ENCODE data around the gene KIF25. TPM values are rescaled to one million over a fixed set of nuclear protein-coding genes. Genes with fewer than 3 reads are reported as not detected.

KIF25 gene
- total and polyA plus RNA-seq, 4 experiments from 2014 or later: not detected

GRCh38 chr6:167988945-167989841 lies 8.3 kb upstream of the KIF25 start:
- CTCF ChIA-PET (ENCODE audit: partially characterized antibody): no interaction called here
- Histone ChIP-seq H3K4me3 (ENCODE audit: low read length in 2 of 2) (no peak overlapping the region), H3K36me3 (ENCODE audit: insufficient read depth, low read length) (no peaks in the 10 kb centered on the region), H3K9me3 (ENCODE audit: control insufficient read depth in 1 of 2, low read length in 2 of 2) (no peaks in the 10 kb centered on the region), H3K27ac (ENCODE audit: low read depth, low read length) (no peak overlapping the region), H3K4me1 (ENCODE audit: insufficient read depth, low read length) (no peaks in the 10 kb centered on the region), H3K27me3 (ENCODE audit: insufficient read depth, low read length) (no peaks in the 10 kb centered on the region)
- Mint-ChIP-seq H3K4me1 (no peaks in the 10 kb centered on the region), H3K4me3 (no peak overlapping the region), H3K27me3 (peaks cover 0 to 4% of the 10 kb centered on the region in 2 donors), H3K27ac (no peak overlapping the region), H3K36me3 (no peaks in the 10 kb centered on the region), H3K9me3 (peaks cover 0 to 6% (median 0%) of the 10 kb centered on the region in 8 donors)
- POLR2A ChIA-PET (ENCODE audit: partially characterized antibody): no interaction called here
- no peak for DNase-seq
- intact Hi-C loops (cut with micrococcal nuclease): no loop called here

- Histone ChIP-seq H3K27ac (ENCODE audit: low read depth, low read length) (no peak overlapping the region), H3K27me3 (ENCODE audit: insufficient read depth, low read length) (no peaks in the 10 kb centered on the region), H3K36me3 (ENCODE audit: insufficient read depth, low read length) (no peaks in the 10 kb centered on the region), H3K4me3 (ENCODE audit: low read length in 2 of 2) (no peak overlapping the region), H3K4me1 (ENCODE audit: insufficient read depth, low read length) (no peaks in the 10 kb centered on the region), H3K9me3 (ENCODE audit: control insufficient read depth in 1 of 2, low read length in 2 of 2) (no peaks in the 10 kb centered on the region)
- H3K27ac Mint-ChIP-seq: no peak overlapping the region
- no peaks in the 10 kb centered on the region for H3K36me3 Mint-ChIP-seq
- CTCF ChIA-PET (ENCODE audit: partially characterized antibody): no interaction called here
- intact Hi-C loops (cut with micrococcal nuclease): no loop called here
- no peaks in the 10 kb centered on the region for H3K4me1 Mint-ChIP-seq
- H3K4me3 Mint-ChIP-seq: no peak overlapping the region
- POLR2A ChIA-PET (ENCODE audit: partially characterized antibody): no interaction called here
- no peak for DNase-seq
- peaks cover 0 to 6% (median 0%) of the 10 kb centered on the region in 8 donors for H3K9me3 Mint-ChIP-seq
- peaks cover 4 to 6% of the 10 kb centered on the region in 2 donors for H3K27me3 Mint-ChIP-seq
Measured at GRCh38 chr6:167990016-167990945, 7.2 kb upstream of the KIF25 start.

- H3K36me3 Mint-ChIP-seq: no peaks in the 10 kb centered on the region
- Histone ChIP-seq H3K4me1 (ENCODE audit: insufficient read depth, low read length) (no peaks in the 10 kb centered on the region), H3K27ac (ENCODE audit: low read depth, low read length) (no peak overlapping the region), H3K9me3 (ENCODE audit: control insufficient read depth in 1 of 2, low read length in 2 of 2) (no peaks in the 10 kb centered on the region), H3K36me3 (ENCODE audit: insufficient read depth, low read length) (no peaks in the 10 kb centered on the region), H3K27me3 (ENCODE audit: insufficient read depth, low read length) (no peaks in the 10 kb centered on the region), H3K4me3 (ENCODE audit: low read length in 2 of 2) (no peak overlapping the region)
- ChIA-PET POLR2A (ENCODE audit: partially characterized antibody) (no interaction called here), CTCF (ENCODE audit: partially characterized antibody) (no interaction called here)
- intact Hi-C loops (cut with micrococcal nuclease): no loop called here
- H3K27ac Mint-ChIP-seq: no peak overlapping the region
- H3K4me1 Mint-ChIP-seq: no peaks in the 10 kb centered on the region
- H3K27me3 Mint-ChIP-seq: peaks cover 11% of the 10 kb centered on the region in 2 donors
- H3K4me3 Mint-ChIP-seq: no peak overlapping the region
- DNase-seq: no peak
- H3K9me3 Mint-ChIP-seq: peaks cover 0 to 3% (median 0%) of the 10 kb centered on the region in 8 donors
Measured at GRCh38 chr6:167993169-167993568, 4.3 kb upstream of the KIF25 start.

GRCh38 chr6:167993831-167994230 lies 3.6 kb upstream of the KIF25 start:
- no peaks in the 10 kb centered on the region for H3K4me1 ChIP-seq (ENCODE audit: insufficient read depth, low read length)
- no peak for DNase-seq
- no peaks in the 10 kb centered on the region for H3K9me3 ChIP-seq (ENCODE audit: control insufficient read depth in 1 of 2, low read length in 2 of 2)
- ChIA-PET POLR2A (ENCODE audit: partially characterized antibody) (no interaction called here), CTCF (ENCODE audit: partially characterized antibody) (no interaction called here)
- no peaks in the 10 kb centered on the region for H3K36me3 ChIP-seq (ENCODE audit: insufficient read depth, low read length)
- H3K4me3 Mint-ChIP-seq: no peak overlapping the region
- H3K27me3 Mint-ChIP-seq: peaks cover 11 to 15% of the 10 kb centered on the region in 2 donors
- no peaks in the 10 kb centered on the region for H3K27me3 ChIP-seq (ENCODE audit: insufficient read depth, low read length)
- intact Hi-C loops (cut with micrococcal nuclease): no loop called here
- no peak overlapping the region for H3K27ac Mint-ChIP-seq
- H3K4me3 ChIP-seq (ENCODE audit: low read length in 2 of 2): no peak overlapping the region
- no peak overlapping the region for H3K27ac ChIP-seq (ENCODE audit: low read depth, low read length)
- no peaks in the 10 kb centered on the region for H3K4me1 Mint-ChIP-seq
- H3K36me3 Mint-ChIP-seq: no peaks in the 10 kb centered on the region
- H3K9me3 Mint-ChIP-seq: peaks cover 0 to 3% (median 0%) of the 10 kb centered on the region in 8 donors

GRCh38 chr6:167995302-167995701 lies 2.2 kb upstream of the KIF25 start:
- H3K4me3 ChIP-seq (ENCODE audit: low read length in 2 of 2): no peak overlapping the region

DNA sequence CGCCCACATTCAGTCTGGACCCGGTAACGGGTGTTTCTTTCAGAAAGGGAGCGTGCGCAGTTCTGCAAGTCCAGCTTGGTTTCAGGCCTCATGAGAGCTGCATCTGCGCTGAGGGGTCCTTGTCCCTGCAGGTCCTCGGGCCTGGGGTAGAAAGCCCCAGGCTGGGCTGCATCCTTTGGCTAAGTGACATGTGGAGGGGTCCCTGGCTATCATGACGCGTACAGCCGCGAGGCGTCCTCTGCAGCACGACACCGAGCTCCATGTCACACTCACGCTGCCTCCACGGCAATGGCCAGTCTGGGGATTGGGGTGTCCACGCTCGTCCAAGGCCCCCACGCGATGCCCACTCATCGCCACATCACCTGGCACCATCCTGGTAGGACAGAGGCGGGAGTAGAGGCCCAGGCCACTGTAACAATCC lies 1.7 kb upstream of the KIF25 start:
- no peaks in the 10 kb centered on the region for H3K27me3 ChIP-seq (ENCODE audit: insufficient read depth, low read length)
- H3K4me3 ChIP-seq (ENCODE audit: low read length in 2 of 2): no peak overlapping the region
- H3K36me3 ChIP-seq (ENCODE audit: insufficient read depth, low read length): no peaks in the 10 kb centered on the region
- Mint-ChIP-seq H3K27me3 (peaks cover 11 to 15% of the 10 kb centered on the region in 2 donors), H3K4me1 (no peaks in the 10 kb centered on the region), H3K36me3 (no peaks in the 10 kb centered on the region), H3K9me3 (peaks cover 0 to 3% (median 0%) of the 10 kb centered on the region in 8 donors), H3K4me3 (no peak overlapping the region), H3K27ac (no peak overlapping the region)
- no peaks in the 10 kb centered on the region for H3K9me3 ChIP-seq (ENCODE audit: control insufficient read depth in 1 of 2, low read length in 2 of 2)
- ChIA-PET CTCF (ENCODE audit: partially characterized antibody) (no interaction called here), POLR2A (ENCODE audit: partially characterized antibody) (no interaction called here)
- H3K27ac ChIP-seq (ENCODE audit: low read depth, low read length): no peak overlapping the region
- DNase-seq: no peak
- no peaks in the 10 kb centered on the region for H3K4me1 ChIP-seq (ENCODE audit: insufficient read depth, low read length)
- intact Hi-C loops (cut with micrococcal nuclease): no loop called here

More at GRCh38 chr6:167995302-167995701, 2.2 kb upstream of the KIF25 start:
- intact Hi-C loops (cut with micrococcal nuclease): no loop called here
- Histone ChIP-seq H3K4me1 (ENCODE audit: insufficient read depth, low read length) (no peaks in the 10 kb centered on the region), H3K27me3 (ENCODE audit: insufficient read depth, low read length) (no peaks in the 10 kb centered on the region), H3K27ac (ENCODE audit: low read depth, low read length) (no peak overlapping the region), H3K36me3 (ENCODE audit: insufficient read depth, low read length) (no peaks in the 10 kb centered on the region), H3K9me3 (ENCODE audit: control insufficient read depth in 1 of 2, low read length in 2 of 2) (no peaks in the 10 kb centered on the region)
- H3K9me3 Mint-ChIP-seq: peaks cover 0 to 3% (median 0%) of the 10 kb centered on the region in 8 donors
- H3K27ac Mint-ChIP-seq: no peak overlapping the region
- H3K4me3 Mint-ChIP-seq: no peak overlapping the region
- no peak for DNase-seq
- no peaks in the 10 kb centered on the region for H3K36me3 Mint-ChIP-seq
- H3K4me1 Mint-ChIP-seq: no peaks in the 10 kb centered on the region
- H3K27me3 Mint-ChIP-seq: peaks cover 11 to 15% of the 10 kb centered on the region in 2 donors
- ChIA-PET CTCF (ENCODE audit: partially characterized antibody) (no interaction called here), POLR2A (ENCODE audit: partially characterized antibody) (no interaction called here)
